Hippocampal formation (tissue), 2 donors: ENCODE data around the gene JMJD1C.

ENCODE experiments used
- DNase-seq, 2 donors: peaks; one replicate each; lab custom pipeline; 2025; lab: John Stamatoyannopoulos, UW

JMJD1C gene

GRCh38 chr10:63481815-63482421, 16.1 kb upstream of the JMJD1C start:
- no peak for DNase-seq

- no peak for DNase-seq
Observed at GRCh38 chr10:63480237-63480636, 14.5 kb upstream of the JMJD1C start.

- DNase-seq, result no peak
Observed at GRCh38 chr10:63478564-63478963, 12.8 kb upstream of the JMJD1C start.

GRCh38 chr10:63477927-63478326, 12.2 kb upstream of the JMJD1C start:
- DNase-seq, result no peak

- DNase-seq, result no peak
Observed at GRCh38 chr10:63474488-63474887, 8.7 kb upstream of the JMJD1C start.

GRCh38 chr10:63470928-63471327, 5.2 kb upstream of the JMJD1C start:
- DNase-seq, result no peak

GRCh38 chr10:63468947-63469346, 3.2 kb upstream of the JMJD1C start:
- DNase-seq, result no peak

- no peak for DNase-seq
Observed at GRCh38 chr10:63467841-63468240, 2.1 kb upstream of the JMJD1C start.

GRCh38 chr10:63466144-63466935, 563 bp upstream of the JMJD1C start:
- peak; percentile 55 to 57 for DNase-seq

GRCh38 chr10:63464402-63465292, 1.1 kb downstream of the JMJD1C start:
- no peak for DNase-seq

- no peak for DNase-seq
Observed at GRCh38 chr10:63462442-63462841, 3.3 kb downstream of the JMJD1C start.

- DNase-seq, result no peak
Observed at GRCh38 chr10:63458177-63458576, 7.6 kb downstream of the JMJD1C start.

GRCh38 chr10:63457594-63457993, 8.2 kb downstream of the JMJD1C start:
- no peak for DNase-seq

- no peak for DNase-seq
Observed at GRCh38 chr10:63456437-63457210, 9.2 kb downstream of the JMJD1C start.

- no peak for DNase-seq
Observed at GRCh38 chr10:63455507-63455906, 10.3 kb downstream of the JMJD1C start.

GRCh38 chr10:63454631-63455030, 11.1 kb downstream of the JMJD1C start:
- DNase-seq, result no peak

GRCh38 chr10:63452524-63452923, 13.3 kb downstream of the JMJD1C start:
- DNase-seq, result no peak

- no peak for DNase-seq
Observed at GRCh38 chr10:63446716-63447440, 18.9 kb downstream of the JMJD1C start.

- DNase-seq, result no peak
Observed at GRCh38 chr10:63441404-63441803, 24.4 kb downstream of the JMJD1C start.

GRCh38 chr10:63439607-63440006, 26.2 kb downstream of the JMJD1C start:
- DNase-seq, result no peak
